Endodermal cell (in vitro differentiated cells): Measurements from ENCODE around the gene CYP11A1. TPM values are rescaled to one million over a fixed set of nuclear protein-coding genes. Genes with fewer than 3 reads are reported as not detected.

Experiments used
- DNase-seq: peaks from one replicate; pipeline ENCODE4 v3.0.0-alpha.2; 2017
- H3K27ac ChIP-seq: 2 replicates; pipeline ENCODE4 v1.5.1; 2013; ENCODE audit warnings: mild to moderate bottlenecking, low read depth, low read length, moderate library complexity
- H3K27me3 ChIP-seq: 2 replicates; pipeline ENCODE4 v1.6.1; 2013; ENCODE audit warnings: mild to moderate bottlenecking, low read length, moderate library complexity; ENCODE audit not compliant: insufficient read depth, control insufficient read depth, poor library complexity, severe bottlenecking
- H3K36me3 ChIP-seq: 2 replicates; pipeline ENCODE4 v1.7.0; 2013; ENCODE audit warnings: mild to moderate bottlenecking, low read length, moderate library complexity; ENCODE audit not compliant: control insufficient read depth, insufficient read depth
- H3K4me1 ChIP-seq: one replicate; pipeline ENCODE4 v1.7.0; 2013; ENCODE audit warnings: low read length; ENCODE audit not compliant: control insufficient read depth, insufficient read depth
- H3K4me3 ChIP-seq: 2 replicates; pipeline ENCODE4 v1.5.1; 2013; ENCODE audit warnings: mild to moderate bottlenecking, low read length, moderate library complexity
- H3K9ac ChIP-seq: 2 replicates; pipeline ENCODE4 v1.6.1; 2013; ENCODE audit warnings: mild to moderate bottlenecking, low read length, moderate library complexity; ENCODE audit not compliant: poor library complexity, severe bottlenecking; ENCODE audit errors: extremely low read depth
- H3K9me3 ChIP-seq: 2 replicates; pipeline ENCODE4 v1.6.1; 2013; ENCODE audit warnings: mild to moderate bottlenecking, low read length, moderate library complexity; ENCODE audit not compliant: control insufficient read depth
- H3K27ac Mint-ChIP-seq: 2 replicates; pipeline ENCODE4 v1.8.0; 2020; ENCODE audit warnings: mixed read lengths
- H3K27me3 Mint-ChIP-seq: 2 replicates; pipeline ENCODE4 v1.8.0; 2021; ENCODE audit warnings: mild to moderate bottlenecking, mixed read lengths; ENCODE audit not compliant: insufficient read depth
- H3K36me3 Mint-ChIP-seq: 2 replicates; pipeline ENCODE4 v1.8.0; 2020; ENCODE audit warnings: low read depth, mixed read lengths
- H3K4me1 Mint-ChIP-seq: 2 replicates; pipeline ENCODE4 v1.8.0; 2020; ENCODE audit warnings: mixed read lengths
- H3K4me3 Mint-ChIP-seq: 2 replicates; pipeline ENCODE4 v1.8.0; 2020; ENCODE audit warnings: mild to moderate bottlenecking, moderate library complexity, mixed read lengths
- H3K9me3 Mint-ChIP-seq: 2 replicates; pipeline ENCODE4 v1.8.0; 2020; ENCODE audit warnings: mild to moderate bottlenecking, mixed read lengths
- CTCF ChIP-seq: fragments of 200-600 bp; sonication (generic); conservative IDR thresholded peaks from 2 replicates; pipeline ENCODE4 v1.5.0; 2021; ENCODE audit warnings: antibody characterized with exemption, mild to moderate bottlenecking
- WGBS, 2 experiments: methylation state at CpG; one replicate each; pipeline versions ENCODE4 v1.1.5 to v1.1.7; 2013; ENCODE audit warnings: missing lambda C conversion rate in 2 of 2, mixed read lengths in 1 of 2; ENCODE audit not compliant: insufficient coverage in 1 of 2, insufficient read length in 1 of 2; 5-methylcytosine and 5-hydroxymethylcytosine counted together
- total RNA-seq, 2 donors: library from RNA; stranded (reverse); fragmentation: NEBNext Ultra II Directional in 1 of 2; extraction: Animal tissue kit (Norgen Biotek cat#: 25700) in 1 of 2; gene quantifications; 2 replicates in 1 of 2; 3 replicates in 1 of 2; pipeline ENCODE4 v1.2.1, GENCODE V29; 2021

Gene CYP11A1
- total RNA-seq, 2 donors from 2014 or later, result 4.8 to 5.3 TPM

- H3K36me3 Mint-ChIP-seq, result no peaks in the 10 kb centered on the region
- no peaks in the 10 kb centered on the region for H3K27me3 Mint-ChIP-seq
- H3K9me3 Mint-ChIP-seq, result no peaks in the 10 kb centered on the region
- no peak for DNase-seq
- no peak overlapping the region for H3K4me3 Mint-ChIP-seq
- peaks cover 10% of the 10 kb centered on the region for H3K4me1 Mint-ChIP-seq
- WGBS, 2 experiments, result 91 to 100% methylated on average over 2 to 5 of the region's 5 CpGs
- Histone ChIP-seq H3K4me1 (no peaks in the 10 kb centered on the region), H3K27me3 (no peaks in the 10 kb centered on the region), H3K27ac (no peak overlapping the region), H3K9ac (no peak overlapping the region), H3K9me3 (no peaks in the 10 kb centered on the region), H3K36me3 (no peaks in the 10 kb centered on the region), H3K4me3 (no peak overlapping the region)
- no peak overlapping the region for H3K27ac Mint-ChIP-seq
- TF ChIP-seq CTCF, result no peak
These were observed 30.3 kb downstream of the CYP11A1 start for GRCh38 chr15:74337146-74337545.

- peak; percentile 14 for TF ChIP-seq CTCF
- H3K27me3 Mint-ChIP-seq, result no peaks in the 10 kb centered on the region
- H3K4me3 ChIP-seq, result no peak overlapping the region
- H3K27me3 ChIP-seq, result no peaks in the 10 kb centered on the region
- peaks cover 11% of the 10 kb centered on the region for H3K4me1 Mint-ChIP-seq
- no peak overlapping the region for H3K27ac ChIP-seq
- WGBS, 2 experiments, result 83 to 90% methylated on average over 7 to 9 of the region's 9 CpGs
- H3K4me1 ChIP-seq, result no peaks in the 10 kb centered on the region
- H3K9me3 ChIP-seq, result no peaks in the 10 kb centered on the region
- H3K9ac ChIP-seq, result no peak overlapping the region
- no peaks in the 10 kb centered on the region for H3K36me3 Mint-ChIP-seq
- H3K27ac Mint-ChIP-seq, result no peak overlapping the region
- H3K36me3 ChIP-seq, result no peaks in the 10 kb centered on the region
- no peak overlapping the region for H3K4me3 Mint-ChIP-seq
- no peak for DNase-seq
- H3K9me3 Mint-ChIP-seq, result no peaks in the 10 kb centered on the region
These were observed 31.1 kb downstream of the CYP11A1 start for GRCh38 chr15:74336061-74337005.

GRCh38 chr15:74335396-74335795, 32.0 kb downstream of the CYP11A1 start:
- H3K27me3 Mint-ChIP-seq, result peaks cover 5% of the 10 kb centered on the region
- Histone ChIP-seq H3K36me3 (no peaks in the 10 kb centered on the region), H3K4me1 (no peaks in the 10 kb centered on the region), H3K9ac (no peak overlapping the region), H3K4me3 (no peak overlapping the region), H3K9me3 (no peaks in the 10 kb centered on the region), H3K27ac (no peak overlapping the region), H3K27me3 (no peaks in the 10 kb centered on the region)
- no peak overlapping the region for H3K27ac Mint-ChIP-seq
- WGBS, 2 experiments, result 95 to 97% methylated on average over 8 of the region's 8 CpGs
- H3K9me3 Mint-ChIP-seq, result no peaks in the 10 kb centered on the region
- H3K4me3 Mint-ChIP-seq, result no peak overlapping the region
- DNase-seq, result no peak
- peaks cover 11% of the 10 kb centered on the region for H3K4me1 Mint-ChIP-seq
- TF ChIP-seq CTCF, result no peak
- no peaks in the 10 kb centered on the region for H3K36me3 Mint-ChIP-seq
